H1 (cell line): Measurements from ENCODE around the gene ZNF488.

Source experiments
- CTCF ChIP-seq, 3 experiments: IDR thresholded peaks; 1 replicate in 2 of 3; 2 replicates in 1 of 3; pipeline versions ENCODE4 v1.5.1 to v1.6.1; 2011; ENCODE audit warnings: low read length in 3 of 3, mild to moderate bottlenecking in 3 of 3, inconsistent platforms in 2 of 3, low read depth in 1 of 3, moderate library complexity in 1 of 3; ENCODE audit not compliant: insufficient read depth in 1 of 3; ENCODE audit errors: control extremely low read depth in 1 of 3
- EZH2 ChIP-seq: fragments of 200-600 bp; sonication (generic); IDR thresholded peaks from 2 replicates; pipeline ENCODE4 v1.7.1; 2012; ENCODE audit warnings: low read depth, mild to moderate bottlenecking, moderate library complexity, low read length, inconsistent platforms; ENCODE audit not compliant: severe bottlenecking
- JUND ChIP-seq: IDR thresholded peaks from 2 replicates; pipeline ENCODE4 v1.6.1; 2011; ENCODE audit warnings: mild to moderate bottlenecking, improper control_type of control experiment, low read length
- KDM1A ChIP-seq: fragments of 200-600, 300-600 bp; sonication (generic); IDR thresholded peaks from 2 replicates; pipeline ENCODE4 v1.7.1; 2016; ENCODE audit warnings: mild to moderate bottlenecking, low read length, borderline replicate concordance
- MAX ChIP-seq: IDR thresholded peaks from 2 replicates; pipeline ENCODE4 v1.6.1; 2012; ENCODE audit warnings: inconsistent platforms
- RBBP5 ChIP-seq: IDR thresholded peaks from 2 replicates; pipeline ENCODE4 v1.7.1; 2012; ENCODE audit warnings: low read depth, mild to moderate bottlenecking, inconsistent platforms, low read length, moderate library complexity, borderline replicate concordance
- TAF1 ChIP-seq: IDR thresholded peaks from 2 replicates; pipeline ENCODE4 v1.6.1; 2011; ENCODE audit warnings: mild to moderate bottlenecking, low read depth, low read length
- TBP ChIP-seq: IDR thresholded peaks from 2 replicates; pipeline ENCODE4 v1.6.1; 2011; ENCODE audit warnings: low read depth, low read length, improper control_type of control experiment

GRCh38 chr10:47389619-47390018, 5.5 kb upstream of the ZNF488 start:
- TF ChIP-seq CTCF (IDR thresholded peaks at IDR 0.05; ENCODE audit: control extremely low read depth in 1 of 3, insufficient read depth in 1 of 3, low read depth in 1 of 3, low read length in 3 of 3) = no peak
- no peak for TF ChIP-seq TAF1
- no peak for TF ChIP-seq EZH2
- TF ChIP-seq RBBP5 = no peak
- TF ChIP-seq KDM1A = no peak
- no peak for TF ChIP-seq TBP
- no peak for TF ChIP-seq MAX
- no peak for TF ChIP-seq JUND
